Measurements from ENCODE around the gene GJA4. TPM values are rescaled to one million over a fixed set of nuclear protein-coding genes. Genes with fewer than 3 reads are reported as not detected.
"Not testable (repeated sequence)": the region's sequence is repeated elsewhere in the genome, so short reads cannot be mapped to it uniquely, and the experiment has no call there.

Gene GJA4
- total RNA-seq, 1 donor from 2014 or later: 34.7 TPM

GRCh38 chr1:34785875-34786470 lies 6.8 kb upstream of the GJA4 start:
- intact Hi-C loops (cut with DNase I): loop anchor here (1.0 to 5.0 kb wide), 2 partner anchors 66 to 201 kb away; partner anchors contain the start of gene TMEM35B
- no peak for DNase-seq (ENCODE audit: low spot score)

GRCh38 chr1:34786521-34787325 lies 6.1 kb upstream of the GJA4 start:
- no peak for DNase-seq (ENCODE audit: low spot score)
- intact Hi-C loops (cut with DNase I): loop anchor here (1.0 to 5.0 kb wide), 2 partner anchors 66 to 201 kb away; partner anchors contain the start of gene TMEM35B

- DNase-seq (ENCODE audit: low spot score): no peak
- intact Hi-C loops (cut with DNase I): loop anchor here (5.0 kb wide), 1 partner anchor 200 kb away; the partner anchor contains the start of gene TMEM35B
Measured at GRCh38 chr1:34787461-34788420, 5.1 kb upstream of the GJA4 start.

- intact Hi-C loops (cut with DNase I): no loop called here
- DNase-seq (ENCODE audit: low spot score): no peak
Measured at GRCh38 chr1:34790985-34791384, 1.8 kb upstream of the GJA4 start.

GRCh38 chr1:34792424-34792823 lies 375 bp upstream of the GJA4 start:
- no peak for DNase-seq (ENCODE audit: low spot score)
- intact Hi-C loops (cut with DNase I): no loop called here

GRCh38 chr1:34794001-34794789 lies 1.4 kb downstream of the GJA4 start:
- intact Hi-C loops (cut with DNase I): no loop called here
- no peak for DNase-seq (ENCODE audit: low spot score)

- no peak for DNase-seq (ENCODE audit: low spot score)
- intact Hi-C loops (cut with DNase I): no loop called here
Measured at GRCh38 chr1:34794790-34795180, 2.0 kb downstream of the GJA4 start.

- intact Hi-C loops (cut with DNase I): no loop called here
- no peak for DNase-seq (ENCODE audit: low spot score)
Measured at GRCh38 chr1:34795916-34796315, 3.1 kb downstream of the GJA4 start.

GRCh38 chr1:34796990-34797389 lies 4.2 kb downstream of the GJA4 start:
- intact Hi-C loops (cut with DNase I): no loop called here
- no peak for DNase-seq (ENCODE audit: low spot score)

- intact Hi-C loops (cut with DNase I): no loop called here
- no peak for DNase-seq (ENCODE audit: low spot score)
Measured at GRCh38 chr1:34800214-34800613, 7.4 kb downstream of the GJA4 start.

- no peak for DNase-seq (ENCODE audit: low spot score)
- intact Hi-C loops (cut with DNase I): no loop called here
Measured at GRCh38 chr1:34803770-34804169, 11.0 kb downstream of the GJA4 start.

- intact Hi-C loops (cut with DNase I): no loop called here
- DNase-seq (ENCODE audit: low spot score): no peak
Measured at GRCh38 chr1:34806396-34806795, 13.6 kb downstream of the GJA4 start.

GRCh38 chr1:34808051-34808810 lies 15.4 kb downstream of the GJA4 start:
- intact Hi-C loops (cut with DNase I): no loop called here
- no peak for DNase-seq (ENCODE audit: low spot score)

- DNase-seq (ENCODE audit: low spot score); intact Hi-C loops (cut with DNase I): not testable (repeated sequence)
Measured at GRCh38 chr1:34810781-34811180, 18.0 kb downstream of the GJA4 start.

GRCh38 chr1:34816332-34816731 lies 23.5 kb downstream of the GJA4 start:
- DNase-seq (ENCODE audit: low spot score): no peak
- intact Hi-C loops (cut with DNase I): no loop called here

GRCh38 chr1:34816778-34817177 lies 24.0 kb downstream of the GJA4 start:
- no peak for DNase-seq (ENCODE audit: low spot score)
- intact Hi-C loops (cut with DNase I): no loop called here

- intact Hi-C loops (cut with DNase I); DNase-seq (ENCODE audit: low spot score): not testable (repeated sequence)
Measured at GRCh38 chr1:34818862-34819261, 26.1 kb downstream of the GJA4 start.

- intact Hi-C loops (cut with DNase I): no loop called here
- no peak for DNase-seq (ENCODE audit: low spot score)
Measured at GRCh38 chr1:34822202-34822601, 29.4 kb downstream of the GJA4 start.
